ENCODE data around the gene MARCHF10.

GRCh38 chr17:62725791-62726249, 82.3 kb downstream of the MARCHF10 start:
- TF ChIP-seq EZH2 (IDR thresholded peaks at IDR 0.05; ENCODE audit: insufficient read depth, poor library complexity, severe bottlenecking) (no peak), EZH2phosphoT487 (IDR thresholded peaks at IDR 0.05; ENCODE audit: insufficient read depth, low read depth) (no peak)
